GM12878 (cell line): ENCODE results near the gene MCM6. TPM values are rescaled to one million over a fixed set of nuclear protein-coding genes. Genes with fewer than 3 reads are reported as not detected.

Experiments used
- CBFB ChIP-seq: IDR thresholded peaks from 2 replicates; pipeline ENCODE4 v1.6.1; 2016; ENCODE audit warnings: antibody characterized with exemption, low read depth
- CREM ChIP-seq: IDR thresholded peaks from 2 replicates; pipeline ENCODE4 v1.6.1; 2014; ENCODE audit warnings: antibody characterized with exemption, low read depth
- WRNIP1 ChIP-seq: IDR thresholded peaks from 2 replicates; pipeline ENCODE4 v1.6.1; 2011; ENCODE audit warnings: low read depth, low read length, improper control_type of control experiment, borderline replicate concordance
- polyA plus RNA-seq, 11 experiments: library from polyadenylated mRNA; depleted of rRNA in 4 of 11; unstranded in 6 of 11; stranded (reverse) in 5 of 11; fragments of >200 nt; fragmentation: Nextera tagmentation in 4 of 11; fragmentation: Illumina TruSeq in 1 of 11; extraction: Ambion mirVana in 4 of 11; extraction: Trizol in 1 of 11; gene quantifications; 1 replicate in 1 of 11; 2 replicates in 10 of 11; pipeline versions ENCODE4 v1.2.1 to v1.2.3, GENCODE V29; 2011 to 2016; ENCODE audit warnings: inconsistent platforms in 2 of 11, missing spikeins in 2 of 11, low read depth in 1 of 11
- small RNA-seq: library from RNA; depleted of rRNA; stranded (forward); fragments of <200 nt; gene quantifications from one replicate; pipeline ENCODE3, GENCODE V24; 2014
- total RNA-seq, 4 experiments: library from RNA; depleted of rRNA in 3 of 4; stranded (reverse); fragments of >200 nt in 3 of 4; fragmentation: Illumina TruSeq in 1 of 4; extraction: Trizol in 1 of 4; gene quantifications; 2 replicates each; pipeline versions ENCODE4 v1.2.1 to v1.2.3, GENCODE V29; 2013 to 2021

The MCM6 gene
- total and polyA plus RNA-seq, 10 of the 15 experiments (the other 5 are each of a cell fraction or from before 2014, with no cell fraction given), result 37.4 to 118 (median 82.2) TPM

GRCh38 chr2:135790423-135790822, 85.8 kb downstream of the MCM6 start (continued):
- TF ChIP-seq CREM (no peak), WRNIP1 (no peak), CBFB (no peak)
- TF ChIP-seq, all 136 proteins: peak for 0

Small RNA genes lying within 50 kb of the gene (small RNA-seq; reads per million reads assigned to genes)
- not detected for gene RF00019

Other genes starting within 250 kb of the MCM6 start
- 53.8 and 62.9 TPM in 2 replicates for gene UBXN4, start 134.6 kb downstream of the MCM6 start, total RNA-seq (2014; rRNA removed)
- 62.3 and 63.7 TPM in 2 replicates for gene UBXN4, start 134.6 kb downstream of the MCM6 start, total RNA-seq (2014; rRNA removed; fragmentation: Illumina TruSeq; extraction: Trizol)
- gene UBXN4, start 134.6 kb downstream of the MCM6 start, total RNA-seq (2021), result 66.0 and 67.4 TPM in 2 replicates
- 115 and 180 TPM in 2 replicates for gene UBXN4, start 134.6 kb downstream of the MCM6 start, polyA plus RNA-seq (2011; rRNA removed)
- 77.8 and 99.4 TPM in 2 replicates for gene UBXN4, start 134.6 kb downstream of the MCM6 start, polyA plus RNA-seq (2014; fragmentation: Illumina TruSeq; extraction: Trizol)
- 10 to 100 TPM; 52.6 to 79.4 TPM for gene UBXN4, start 134.6 kb downstream of the MCM6 start, polyA plus RNA-seq (2014; fragmentation: Nextera tagmentation; extraction: Ambion mirVana)
- 44.8 and 57.5 TPM in 2 replicates for gene UBXN4, start 134.6 kb downstream of the MCM6 start, polyA plus RNA-seq (2014; rRNA removed)
- 100 to 1,000 TPM; 114 to 133 TPM for gene UBXN4, start 134.6 kb downstream of the MCM6 start, polyA plus RNA-seq (2016; fragmentation: Nextera tagmentation; extraction: Ambion mirVana)
- gene LCT, start 39.3 kb downstream of the MCM6 start, total RNA-seq (2014; rRNA removed), result 0.05 and 0.06 TPM in 2 replicates
- gene LCT, start 39.3 kb downstream of the MCM6 start, total RNA-seq (2014; rRNA removed; fragmentation: Illumina TruSeq; extraction: Trizol), result 0.09 and 0.14 TPM in 2 replicates
- gene LCT, start 39.3 kb downstream of the MCM6 start, total RNA-seq (2021), result 0.08 and 0.11 TPM in 2 replicates
- gene LCT, start 39.3 kb downstream of the MCM6 start, polyA plus RNA-seq (2011; rRNA removed), result 0.04 and 0.07 TPM in 2 replicates
- 0.04 and 0.05 TPM in 2 replicates for gene LCT, start 39.3 kb downstream of the MCM6 start, polyA plus RNA-seq (2014; fragmentation: Illumina TruSeq; extraction: Trizol)
- gene LCT, start 39.3 kb downstream of the MCM6 start, polyA plus RNA-seq (2014; fragmentation: Nextera tagmentation; extraction: Ambion mirVana), result under 1 TPM in 1 of 2 experiments, not detected in 1; 0.02 TPM
- 0.05 and 0.09 TPM in 2 replicates for gene LCT, start 39.3 kb downstream of the MCM6 start, polyA plus RNA-seq (2014; rRNA removed)
- not detected for gene LCT, start 39.3 kb downstream of the MCM6 start, polyA plus RNA-seq (2016; fragmentation: Nextera tagmentation; extraction: Ambion mirVana)
- gene DARS1, start 109.2 kb upstream of the MCM6 start, total RNA-seq (2014; rRNA removed), result 91.0 and 119 TPM in 2 replicates
- 136 and 141 TPM in 2 replicates for gene DARS1, start 109.2 kb upstream of the MCM6 start, total RNA-seq (2014; rRNA removed; fragmentation: Illumina TruSeq; extraction: Trizol)
- 102 and 105 TPM in 2 replicates for gene DARS1, start 109.2 kb upstream of the MCM6 start, total RNA-seq (2021)
- 387 and 495 TPM in 2 replicates for gene DARS1, start 109.2 kb upstream of the MCM6 start, polyA plus RNA-seq (2011; rRNA removed)
- gene DARS1, start 109.2 kb upstream of the MCM6 start, polyA plus RNA-seq (2014; fragmentation: Illumina TruSeq; extraction: Trizol), result 155 and 196 TPM in 2 replicates
- gene DARS1, start 109.2 kb upstream of the MCM6 start, polyA plus RNA-seq (2014; fragmentation: Nextera tagmentation; extraction: Ambion mirVana), result 100 to 1,000 TPM; 102 to 134 TPM
- 79.7 and 93.1 TPM in 2 replicates for gene DARS1, start 109.2 kb upstream of the MCM6 start, polyA plus RNA-seq (2014; rRNA removed)
- 100 to 1,000 TPM; 171 to 187 TPM for gene DARS1, start 109.2 kb upstream of the MCM6 start, polyA plus RNA-seq (2016; fragmentation: Nextera tagmentation; extraction: Ambion mirVana)
- gene CXCR4, start 241.7 kb upstream of the MCM6 start, total RNA-seq (2014; rRNA removed), result 53.3 and 59.5 TPM in 2 replicates
- gene CXCR4, start 241.7 kb upstream of the MCM6 start, total RNA-seq (2014; rRNA removed; fragmentation: Illumina TruSeq; extraction: Trizol), result 47.2 and 48.7 TPM in 2 replicates
- gene CXCR4, start 241.7 kb upstream of the MCM6 start, total RNA-seq (2021), result 45.9 and 49.6 TPM in 2 replicates
- gene CXCR4, start 241.7 kb upstream of the MCM6 start, polyA plus RNA-seq (2011; rRNA removed), result 489 and 749 TPM in 2 replicates
- gene CXCR4, start 241.7 kb upstream of the MCM6 start, polyA plus RNA-seq (2014; fragmentation: Illumina TruSeq; extraction: Trizol), result 69.2 and 78.8 TPM in 2 replicates
- 10 to 100 TPM; 31.1 to 32.3 TPM for gene CXCR4, start 241.7 kb upstream of the MCM6 start, polyA plus RNA-seq (2014; fragmentation: Nextera tagmentation; extraction: Ambion mirVana)
- 56.7 and 65.7 TPM in 2 replicates for gene CXCR4, start 241.7 kb upstream of the MCM6 start, polyA plus RNA-seq (2014; rRNA removed)
- 10 to 100 TPM; 52.1 to 55.7 TPM for gene CXCR4, start 241.7 kb upstream of the MCM6 start, polyA plus RNA-seq (2016; fragmentation: Nextera tagmentation; extraction: Ambion mirVana)